Uterus (tissue), 2 donors: ENCODE measurements around the gene PTGIS.

ENCODE experiments used
- POLR2A ChIP-seq, 2 donors: fragments of 450-650 bp; IDR thresholded peaks; one replicate each; pipeline ENCODE4 v1.6.1; 2016; ENCODE audit warnings: antibody characterized with exemption in 2 of 2, mild to moderate bottlenecking in 1 of 2, moderate library complexity in 1 of 2
- TF ChIP-seq, protein P1 (sequence below), 4 experiments: fragments of 200-600 bp in 2 of 4; fragments of 450-650 bp in 2 of 4; sonication (generic) in 2 of 4; IDR thresholded peaks; one replicate each; pipeline ENCODE4 v1.5.1; 2016 to 2019; ENCODE audit warnings: antibody characterized with exemption in 4 of 4, mild to moderate bottlenecking in 2 of 4, moderate library complexity in 1 of 4

DNA sequence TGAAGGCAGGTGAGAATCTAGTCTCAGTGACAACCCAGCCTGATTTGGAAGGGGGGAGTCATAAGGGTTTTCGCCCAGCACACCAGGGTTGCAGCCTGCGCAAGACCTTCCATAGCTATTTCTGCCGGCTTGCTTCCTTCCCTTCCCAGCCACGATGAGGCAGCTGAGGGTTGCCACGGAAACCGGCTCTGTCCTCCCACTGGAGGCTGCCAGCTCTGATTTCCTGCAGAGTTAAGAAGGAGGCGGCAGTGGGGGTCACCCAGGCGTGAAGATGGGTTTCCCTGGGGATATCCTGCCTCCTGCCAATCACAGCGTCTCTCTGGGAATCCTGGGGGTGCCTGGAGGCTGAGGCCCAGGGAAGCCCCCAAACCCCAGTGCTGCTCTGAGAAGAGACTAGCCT lies 62.4 kb downstream of the PTGIS start:
- TF ChIP-seq, protein P1, sequence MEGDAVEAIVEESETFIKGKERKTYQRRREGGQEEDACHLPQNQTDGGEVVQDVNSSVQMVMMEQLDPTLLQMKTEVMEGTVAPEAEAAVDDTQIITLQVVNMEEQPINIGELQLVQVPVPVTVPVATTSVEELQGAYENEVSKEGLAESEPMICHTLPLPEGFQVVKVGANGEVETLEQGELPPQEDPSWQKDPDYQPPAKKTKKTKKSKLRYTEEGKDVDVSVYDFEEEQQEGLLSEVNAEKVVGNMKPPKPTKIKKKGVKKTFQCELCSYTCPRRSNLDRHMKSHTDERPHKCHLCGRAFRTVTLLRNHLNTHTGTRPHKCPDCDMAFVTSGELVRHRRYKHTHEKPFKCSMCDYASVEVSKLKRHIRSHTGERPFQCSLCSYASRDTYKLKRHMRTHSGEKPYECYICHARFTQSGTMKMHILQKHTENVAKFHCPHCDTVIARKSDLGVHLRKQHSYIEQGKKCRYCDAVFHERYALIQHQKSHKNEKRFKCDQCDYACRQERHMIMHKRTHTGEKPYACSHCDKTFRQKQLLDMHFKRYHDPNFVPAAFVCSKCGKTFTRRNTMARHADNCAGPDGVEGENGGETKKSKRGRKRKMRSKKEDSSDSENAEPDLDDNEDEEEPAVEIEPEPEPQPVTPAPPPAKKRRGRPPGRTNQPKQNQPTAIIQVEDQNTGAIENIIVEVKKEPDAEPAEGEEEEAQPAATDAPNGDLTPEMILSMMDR (IDR thresholded peaks at IDR 0.05): no peak
- TF ChIP-seq POLR2A (IDR thresholded peaks at IDR 0.05): no peak
